ENCODE data around the gene SLC2A4RG.

Gene SLC2A4RG

GRCh38 chr20:63739130-63740069 lies at the start of gene SLC2A4RG:
Gene SLC2A4RG, plus strand, starts transcription at chr20:63739776. Its CDS starts 137 bp downstream, at chr20:63739913.
- peak; percentile 46 for DNase-seq

GRCh38 chr20:63690003-63690897 lies 49.3 kb upstream of the SLC2A4RG start:
- no peak for DNase-seq

GRCh38 chr20:63690898-63691710 lies 48.5 kb upstream of the SLC2A4RG start:
- no peak for DNase-seq

GRCh38 chr20:63691711-63692435 lies 47.7 kb upstream of the SLC2A4RG start:
- no peak for DNase-seq

- DNase-seq = no peak
These were observed 47.0 kb upstream of the SLC2A4RG start for GRCh38 chr20:63692436-63693082.

GRCh38 chr20:63693083-63693732 lies 46.4 kb upstream of the SLC2A4RG start:
- DNase-seq = no peak

GRCh38 chr20:63693733-63694583 lies 45.6 kb upstream of the SLC2A4RG start:
- no peak for DNase-seq

- DNase-seq = no peak
These were observed 44.8 kb upstream of the SLC2A4RG start for GRCh38 chr20:63694584-63695423.

- DNase-seq = no peak
These were observed 43.9 kb upstream of the SLC2A4RG start for GRCh38 chr20:63695424-63696305.

GRCh38 chr20:63696306-63696627 lies 43.3 kb upstream of the SLC2A4RG start:
- DNase-seq = no peak

- DNase-seq = no peak
These were observed 42.8 kb upstream of the SLC2A4RG start, which contains the start of gene TNFRSF6B for GRCh38 chr20:63696628-63697356. Gene TNFRSF6B, plus strand, starts transcription at chr20:63696652. Its CDS starts 116 bp downstream, at chr20:63696768.

- no peak for DNase-seq
These were observed 42.2 kb upstream of the SLC2A4RG start for GRCh38 chr20:63697357-63697867.

- DNase-seq = no peak
These were observed 41.6 kb upstream of the SLC2A4RG start for GRCh38 chr20:63697868-63698545.

- DNase-seq = no peak
These were observed 40.7 kb upstream of the SLC2A4RG start for GRCh38 chr20:63698739-63699465.

- DNase-seq = no peak
These were observed 39.9 kb upstream of the SLC2A4RG start for GRCh38 chr20:63699466-63700198.
